Smooth muscle cell (in vitro differentiated cells): ENCODE data around the gene CD4. TPM values are rescaled to one million over a fixed set of nuclear protein-coding genes. Genes with fewer than 3 reads are reported as not detected.

Source experiments
- DNase-seq: peaks from one replicate; lab custom pipeline; 2025; ENCODE audit not compliant: unreplicated experiment; lab: John Stamatoyannopoulos, UW
- H2AFZ ChIP-seq: fragments of 200-600 bp; sonication (generic); 2 replicates; pipeline ENCODE4 v1.6.0; 2016; ENCODE audit warnings: antibody characterized with exemption, low read depth, mild to moderate bottlenecking
- H3F3A ChIP-seq: fragments of 200-600 bp; sonication (generic); 2 replicates; pipeline ENCODE4 v1.6.0; 2017; ENCODE audit warnings: antibody characterized with exemption, low read depth
- H3K27ac ChIP-seq: fragments of 200-600 bp; sonication (generic); 2 replicates; pipeline ENCODE4 v1.5.1; 2016; ENCODE audit warnings: low read depth, mild to moderate bottlenecking
- H3K27me3 ChIP-seq: fragments of 200-600 bp; sonication (generic); 2 replicates; pipeline ENCODE4 v1.6.1; 2016; ENCODE audit warnings: low read depth, mild to moderate bottlenecking
- H3K36me3 ChIP-seq: fragments of 200-600 bp; sonication (generic); 2 replicates; pipeline ENCODE4 v1.5.1; 2016; ENCODE audit warnings: low read depth
- H3K4me1 ChIP-seq: fragments of 200-600 bp; sonication (generic); 2 replicates; pipeline ENCODE4 v1.5.1; 2016; ENCODE audit warnings: low read depth
- H3K4me2 ChIP-seq: fragments of 200-600 bp; sonication (generic); 2 replicates; pipeline ENCODE4 v1.6.0; 2016; ENCODE audit warnings: mild to moderate bottlenecking
- H3K4me3 ChIP-seq: fragments of 200-600 bp; sonication (generic); 2 replicates; pipeline ENCODE4 v1.5.1; 2016; ENCODE audit warnings: mild to moderate bottlenecking
- H3K79me2 ChIP-seq: fragments of 200-600 bp; sonication (generic); 2 replicates; pipeline ENCODE4 v1.6.0; 2016; ENCODE audit warnings: low read depth, mild to moderate bottlenecking
- H3K9ac ChIP-seq: fragments of 200-600 bp; sonication (generic); 2 replicates; pipeline ENCODE4 v1.6.0; 2016; ENCODE audit warnings: low read depth
- H3K9me3 ChIP-seq: fragments of 200-600 bp; sonication (generic); replicated peaks from 2 replicates; pipeline ENCODE4 v1.5.1; 2016; ENCODE audit warnings: low read depth
- H4K20me1 ChIP-seq: fragments of 200-600 bp; sonication (generic); 2 replicates; pipeline ENCODE4 v1.6.0; 2016; ENCODE audit warnings: low read depth
- WGBS: methylation state at CpG from one replicate; pipeline ENCODE4 v1.1.7; 2016; ENCODE audit warnings: low lambda C conversion rate; 5-methylcytosine and 5-hydroxymethylcytosine counted together
- polyA plus RNA-seq: library from polyadenylated mRNA; unstranded; fragments of >200 nt; fragmentation: Nextera tagmentation; extraction: Ambion mirVana; gene quantifications from 2 replicates; pipeline ENCODE4 v1.2.1, GENCODE V29; 2016
- total RNA-seq: library from RNA; depleted of rRNA; stranded (reverse); fragments of >200 nt; gene quantifications from 2 replicates; pipeline ENCODE4 v1.2.3, GENCODE V29; 2014
- TF ChIP-seq, protein P1 (sequence below): fragments of 200-600 bp; sonication (generic); IDR thresholded peaks from 2 replicates; pipeline ENCODE4 v1.5.1; 2017; ENCODE audit warnings: borderline replicate concordance, mild to moderate bottlenecking, antibody characterized with exemption; ENCODE audit not compliant: insufficient read depth, poor library complexity, severe bottlenecking

Gene CD4
- total and polyA plus RNA-seq, 2 experiments from 2014 or later: 0.13 to 2.5 TPM

DNA sequence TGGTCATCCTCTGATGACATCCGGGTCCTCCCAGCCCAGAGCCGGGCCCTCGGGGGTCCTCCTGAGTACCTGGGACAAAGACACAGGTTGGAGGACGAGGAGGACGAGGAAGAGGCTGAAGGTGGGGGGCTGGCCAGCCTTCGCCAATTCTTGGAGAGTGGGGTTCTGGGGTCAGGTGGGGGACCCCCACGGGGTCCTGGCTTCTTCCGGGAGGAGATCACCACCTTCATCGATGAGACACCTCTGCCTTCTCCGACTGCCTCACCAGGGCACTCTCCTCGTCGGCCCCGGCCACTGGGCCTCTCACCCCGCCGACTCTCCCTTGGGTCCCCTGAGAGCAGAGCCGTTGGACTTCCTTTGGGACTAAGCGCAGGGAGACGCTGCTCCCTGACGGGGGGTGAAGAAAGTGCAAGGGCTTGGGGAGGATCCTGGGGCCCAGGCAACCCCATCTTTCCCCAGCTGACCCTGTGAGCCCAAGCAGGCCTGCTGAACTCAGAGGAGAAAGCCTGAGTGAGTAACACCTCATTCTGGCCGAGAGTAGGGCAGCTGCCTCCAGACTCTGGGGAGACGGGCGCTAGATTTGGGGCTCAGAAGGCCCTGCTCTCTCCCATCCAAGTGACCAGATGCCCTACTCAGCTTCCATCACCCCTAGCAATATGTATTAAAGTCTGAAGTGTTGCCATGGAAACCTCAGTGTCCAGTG, 37.6 kb downstream of the CD4 start:
- no peaks in the 10 kb centered on the region for H3K36me3 ChIP-seq
- H4K20me1 ChIP-seq: peaks cover 10% of the 10 kb centered on the region
- peak overlapping the region; percentile 42 for H3K4me2 ChIP-seq
- peaks cover 10% of the 10 kb centered on the region for H3K79me2 ChIP-seq
- H2AFZ ChIP-seq: no peak overlapping the region
- no peak overlapping the region for H3K4me3 ChIP-seq
- peaks cover 19% of the 10 kb centered on the region for H3K4me1 ChIP-seq
- no peak for DNase-seq
- peaks cover 5% of the 10 kb centered on the region for H3K27me3 ChIP-seq
- no peaks in the 10 kb centered on the region for H3F3A ChIP-seq
- no peaks in the 10 kb centered on the region for H3K9me3 ChIP-seq
- no peak overlapping the region for H3K9ac ChIP-seq
- no peak overlapping the region for H3K27ac ChIP-seq
- WGBS: 90% methylated on average over 20 of the region's 22 CpGs
- TF ChIP-seq, protein P1, sequence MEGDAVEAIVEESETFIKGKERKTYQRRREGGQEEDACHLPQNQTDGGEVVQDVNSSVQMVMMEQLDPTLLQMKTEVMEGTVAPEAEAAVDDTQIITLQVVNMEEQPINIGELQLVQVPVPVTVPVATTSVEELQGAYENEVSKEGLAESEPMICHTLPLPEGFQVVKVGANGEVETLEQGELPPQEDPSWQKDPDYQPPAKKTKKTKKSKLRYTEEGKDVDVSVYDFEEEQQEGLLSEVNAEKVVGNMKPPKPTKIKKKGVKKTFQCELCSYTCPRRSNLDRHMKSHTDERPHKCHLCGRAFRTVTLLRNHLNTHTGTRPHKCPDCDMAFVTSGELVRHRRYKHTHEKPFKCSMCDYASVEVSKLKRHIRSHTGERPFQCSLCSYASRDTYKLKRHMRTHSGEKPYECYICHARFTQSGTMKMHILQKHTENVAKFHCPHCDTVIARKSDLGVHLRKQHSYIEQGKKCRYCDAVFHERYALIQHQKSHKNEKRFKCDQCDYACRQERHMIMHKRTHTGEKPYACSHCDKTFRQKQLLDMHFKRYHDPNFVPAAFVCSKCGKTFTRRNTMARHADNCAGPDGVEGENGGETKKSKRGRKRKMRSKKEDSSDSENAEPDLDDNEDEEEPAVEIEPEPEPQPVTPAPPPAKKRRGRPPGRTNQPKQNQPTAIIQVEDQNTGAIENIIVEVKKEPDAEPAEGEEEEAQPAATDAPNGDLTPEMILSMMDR: no peak

DNA sequence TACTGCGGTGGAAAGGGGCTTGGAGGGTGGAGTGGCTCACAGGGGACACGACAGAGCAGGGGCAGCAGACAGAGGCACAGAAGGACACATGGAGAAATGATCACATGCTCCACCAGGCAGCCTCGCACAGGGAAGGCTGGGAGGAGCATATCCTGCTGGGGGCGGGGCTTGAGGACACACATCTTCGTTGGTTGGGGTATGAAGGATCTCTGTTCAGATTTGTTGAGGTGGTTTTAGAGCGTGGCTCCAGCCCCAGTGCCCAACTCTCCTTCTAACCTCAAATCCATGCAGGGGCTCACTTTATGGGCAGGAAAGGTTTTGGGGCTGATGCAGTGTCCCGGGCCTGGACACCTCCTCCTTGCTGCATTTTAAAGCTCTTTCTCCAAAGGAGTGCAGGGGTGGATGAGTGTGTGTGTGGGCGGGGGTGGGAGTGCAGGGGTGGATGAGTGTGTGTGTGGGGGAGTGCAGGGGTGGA, 38.1 kb downstream of the CD4 start:
- H3K4me2 ChIP-seq: peak overlapping the region; percentile 42
- no peaks in the 10 kb centered on the region for H3F3A ChIP-seq
- DNase-seq: peak; percentile 51
- WGBS: 3% methylated on average over 8 of the region's 8 CpGs
- peaks cover 10% of the 10 kb centered on the region for H3K79me2 ChIP-seq
- no peak overlapping the region for H3K27ac ChIP-seq
- no peak overlapping the region for H3K9ac ChIP-seq
- peaks cover 10% of the 10 kb centered on the region for H4K20me1 ChIP-seq
- peak overlapping the region; percentile 90 for H3K4me3 ChIP-seq
- H3K9me3 ChIP-seq: no peaks in the 10 kb centered on the region
- no peak overlapping the region for H2AFZ ChIP-seq
- no peaks in the 10 kb centered on the region for H3K36me3 ChIP-seq
- TF ChIP-seq, protein P1: no peak
- H3K4me1 ChIP-seq: peaks cover 16% of the 10 kb centered on the region
- peaks cover 5% of the 10 kb centered on the region for H3K27me3 ChIP-seq

DNA sequence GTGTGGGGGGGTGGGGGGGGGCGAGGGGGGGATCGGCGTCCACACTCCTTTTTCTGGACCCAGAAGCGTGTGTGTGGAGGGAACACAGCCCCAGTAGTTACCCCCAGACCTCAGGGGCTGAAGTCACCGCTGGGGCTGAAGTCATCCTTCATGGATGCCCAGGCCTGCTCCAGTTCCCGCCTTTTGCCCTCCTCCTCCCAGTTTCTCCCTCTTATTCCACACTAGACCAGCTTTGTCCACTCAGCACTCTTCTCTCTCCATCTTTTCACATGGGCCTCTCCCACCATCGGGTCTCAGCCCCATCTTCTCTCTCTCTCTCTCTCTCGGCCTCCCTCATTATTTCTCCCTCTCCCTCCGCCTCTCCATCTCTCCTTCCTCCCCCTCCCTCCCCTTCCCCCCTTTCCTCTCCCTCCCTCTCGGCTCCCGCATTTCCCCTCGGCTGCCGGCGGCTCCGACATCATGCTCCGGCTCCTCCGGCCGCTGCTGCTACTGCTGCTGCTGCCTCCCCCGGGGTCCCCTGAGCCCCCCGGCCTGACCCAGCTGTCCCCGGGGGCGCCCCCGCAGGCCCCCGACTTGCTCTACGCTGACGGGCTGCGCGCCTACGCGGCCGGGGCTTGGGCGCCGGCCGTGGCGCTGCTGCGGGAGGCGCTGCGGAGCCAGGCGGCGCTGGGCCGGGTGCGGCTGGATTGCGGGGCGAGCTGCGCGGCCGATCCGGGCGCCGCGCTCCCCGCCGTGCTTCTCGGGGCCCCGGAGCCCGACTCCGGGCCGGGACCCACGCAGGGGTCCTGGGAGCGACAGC, 38.9 kb downstream of the CD4 start, which contains the start of gene P3H3:
Gene P3H3, plus strand, starts transcription at position 426 of the 799 bp plus-strand sequence. Its CDS starts 34 bp downstream, at position 460.
- peak within 1 kb of the TSS; percentile 91 for H3K9ac ChIP-seq
- H3K27ac ChIP-seq: peak within 1 kb of the TSS; percentile 70

More for the DNA sequence above, 38.9 kb downstream of the CD4 start, which contains the start of gene P3H3:
- peaks cover 10% of the 10 kb centered on the region for H4K20me1 ChIP-seq
- TF ChIP-seq, protein P1: peak; percentile 2
- WGBS: 3% methylated on average over 36 of the region's 60 CpGs
- H3K4me1 ChIP-seq: peaks cover 14% of the 10 kb centered on the region
- no peaks in the 10 kb centered on the region for H3K9me3 ChIP-seq
- no peaks in the 10 kb centered on the region for H3K36me3 ChIP-seq
- no peaks in the 10 kb centered on the region for H3K27me3 ChIP-seq
- H3F3A ChIP-seq: no peaks in the 10 kb centered on the region
- peak within 1 kb of the TSS; percentile 97 for H3K4me2 ChIP-seq
- H2AFZ ChIP-seq: peak within 1 kb of the TSS; percentile 76
- H3K4me3 ChIP-seq: peak within 1 kb of the TSS; percentile 90
- no peak for DNase-seq
- H3K79me2 ChIP-seq: peaks cover 10% of the 10 kb centered on the region
